H4 (cell line): ENCODE results near the gene CITED1. TPM values are rescaled to one million over a fixed set of nuclear protein-coding genes. Genes with fewer than 3 reads are reported as not detected.

Source experiments
- DNase-seq: peaks from one replicate; pipeline ENCODE4 v3.0.0-alpha.2; 2015; ENCODE audit warnings: low spot score
- total RNA-seq: library from RNA; depleted of rRNA; stranded (reverse); fragments of >200 nt; shearing (Covaris generic); gene quantifications from 2 replicates; pipeline ENCODE4 v1.2.3, GENCODE V29; 2014; rRNA removed

The CITED1 gene
- total RNA-seq, 1 experiment from 2014 or later = 0.33 TPM

GRCh38 chrX:72270316-72270866, 35.3 kb downstream of the CITED1 start:
- DNase-seq = no peak

- DNase-seq = peak; percentile 71
Measured at GRCh38 chrX:72269671-72270251, 36.0 kb downstream of the CITED1 start.

DNA sequence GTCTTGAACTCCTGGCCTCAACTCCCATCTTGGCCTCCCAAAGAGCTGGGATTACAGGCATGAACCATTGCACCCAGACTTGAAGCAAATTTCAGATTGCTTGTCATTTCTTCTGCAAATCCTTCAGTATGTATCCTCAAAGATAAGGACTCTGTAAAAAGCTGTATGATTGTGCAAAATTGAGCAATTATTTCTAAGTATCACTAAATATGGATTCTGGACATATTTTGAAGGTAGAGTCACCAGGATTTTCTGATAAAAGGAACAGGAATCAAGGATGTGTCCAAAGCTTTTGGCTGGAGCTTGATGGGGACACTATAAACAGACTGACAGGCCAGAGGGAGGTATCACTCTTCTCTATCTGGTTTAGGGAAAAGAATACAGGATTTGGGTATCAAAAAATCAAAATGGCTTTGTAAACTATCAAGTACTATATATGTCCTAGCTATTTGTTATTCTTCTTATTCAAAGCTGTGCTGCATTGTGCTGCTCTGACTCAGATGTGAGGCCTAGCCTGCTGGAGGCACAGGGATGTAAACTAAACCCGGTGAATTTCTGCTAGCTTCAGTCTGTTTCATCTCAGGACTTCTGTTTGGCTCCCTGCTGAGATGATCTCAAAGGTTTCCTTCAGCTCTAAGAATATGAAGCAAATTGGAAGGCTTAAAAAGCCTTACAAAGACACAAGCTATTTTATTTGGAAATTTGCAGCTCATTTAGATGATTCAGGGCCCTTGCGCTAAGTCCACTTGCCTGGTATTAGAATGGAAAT, 36.9 kb downstream of the CITED1 start:
- DNase-seq = no peak

DNA sequence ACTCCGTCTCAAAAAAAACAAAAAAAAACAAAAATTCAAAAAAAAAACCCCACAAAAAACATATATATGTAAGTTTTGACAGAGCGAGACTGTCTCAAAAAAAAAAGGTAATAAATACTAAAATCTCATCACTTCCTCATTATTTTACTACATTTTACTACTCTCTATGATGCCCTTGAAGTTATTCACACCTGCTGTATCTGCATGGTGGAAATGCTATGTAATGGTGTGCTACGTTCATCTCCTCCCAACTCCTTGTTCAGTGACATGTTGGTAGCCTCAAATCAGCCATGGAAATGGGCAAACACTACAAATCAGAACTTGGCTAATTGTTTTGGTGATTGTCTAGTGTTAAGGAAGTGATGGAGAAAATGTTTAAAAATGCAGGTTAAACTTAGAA, 40.5 kb downstream of the CITED1 start:
- DNase-seq = no peak

DNA sequence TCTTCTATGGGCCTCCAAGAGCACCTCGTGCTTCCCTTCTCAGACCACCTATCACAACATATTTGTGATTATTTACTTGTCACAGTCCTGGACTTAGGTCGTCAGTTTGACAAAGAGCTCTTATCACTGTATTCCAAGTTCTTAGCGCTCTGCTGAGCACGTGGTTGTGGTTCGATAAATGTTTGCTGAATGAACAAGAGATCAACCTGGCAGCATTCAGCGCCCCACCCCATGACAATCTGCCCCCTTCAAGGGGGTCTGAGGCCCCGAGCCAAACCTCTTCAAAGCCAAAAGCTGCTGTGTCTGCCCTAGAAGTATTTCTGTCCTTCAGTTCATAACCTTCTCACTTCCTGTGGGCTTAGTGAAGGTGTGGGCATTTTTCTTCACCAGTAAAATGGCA, 43.6 kb downstream of the CITED1 start:
- no peak for DNase-seq

DNA sequence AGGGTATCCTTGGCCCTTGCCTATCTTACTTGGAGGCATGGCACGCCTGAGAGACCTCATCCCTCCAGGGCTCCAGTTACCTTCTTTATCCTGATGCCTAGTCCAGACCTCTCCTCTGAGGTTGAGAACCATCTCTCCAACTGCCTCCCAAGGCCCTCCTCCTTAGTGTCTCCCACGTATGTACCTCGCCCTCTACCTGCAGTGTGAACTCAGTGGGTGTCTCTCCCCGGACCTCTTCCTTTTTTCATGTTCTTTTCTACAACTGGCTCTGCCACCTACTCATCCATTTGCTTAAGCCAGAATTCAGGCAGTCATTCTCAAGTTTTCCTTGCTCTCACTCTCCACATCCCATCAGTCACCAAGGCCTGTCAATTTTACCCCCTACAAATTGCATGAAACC, 45.3 kb downstream of the CITED1 start:
- DNase-seq = no peak

GRCh38 chrX:72258174-72258573, 47.5 kb downstream of the CITED1 start:
- DNase-seq = peak; percentile 58

GRCh38 chrX:72255864-72256263, 49.9 kb downstream of the CITED1 start:
- DNase-seq = no peak

GRCh38 chrX:72255445-72255844, 50.3 kb downstream of the CITED1 start:
- DNase-seq = no peak

- DNase-seq = no peak
Measured at GRCh38 chrX:72254816-72255215, 50.9 kb downstream of the CITED1 start.

- DNase-seq = no peak
Measured at GRCh38 chrX:72253686-72254085, 52.0 kb downstream of the CITED1 start.

Other genes starting within 250 kb of the CITED1 start
- 0.48 and 0.90 TPM in 2 replicates for gene RTL5, start 174.0 kb downstream of the CITED1 start, total RNA-seq
- gene PIN4, start 124.2 kb downstream of the CITED1 start, total RNA-seq = 15.1 and 16.2 TPM in 2 replicates
- gene ERCC6L, start 66.9 kb downstream of the CITED1 start, total RNA-seq = 8.6 and 13.1 TPM in 2 replicates
- 1,565 and 1,610 TPM in 2 replicates for gene RPS4X, start 28.7 kb downstream of the CITED1 start, total RNA-seq